8988T (cell line): ENCODE data around the gene NKTR.

Experiments used
- DNase-seq: peaks from one replicate; pipeline ENCODE4 v3.0.0; 2011

NKTR gene

DNA sequence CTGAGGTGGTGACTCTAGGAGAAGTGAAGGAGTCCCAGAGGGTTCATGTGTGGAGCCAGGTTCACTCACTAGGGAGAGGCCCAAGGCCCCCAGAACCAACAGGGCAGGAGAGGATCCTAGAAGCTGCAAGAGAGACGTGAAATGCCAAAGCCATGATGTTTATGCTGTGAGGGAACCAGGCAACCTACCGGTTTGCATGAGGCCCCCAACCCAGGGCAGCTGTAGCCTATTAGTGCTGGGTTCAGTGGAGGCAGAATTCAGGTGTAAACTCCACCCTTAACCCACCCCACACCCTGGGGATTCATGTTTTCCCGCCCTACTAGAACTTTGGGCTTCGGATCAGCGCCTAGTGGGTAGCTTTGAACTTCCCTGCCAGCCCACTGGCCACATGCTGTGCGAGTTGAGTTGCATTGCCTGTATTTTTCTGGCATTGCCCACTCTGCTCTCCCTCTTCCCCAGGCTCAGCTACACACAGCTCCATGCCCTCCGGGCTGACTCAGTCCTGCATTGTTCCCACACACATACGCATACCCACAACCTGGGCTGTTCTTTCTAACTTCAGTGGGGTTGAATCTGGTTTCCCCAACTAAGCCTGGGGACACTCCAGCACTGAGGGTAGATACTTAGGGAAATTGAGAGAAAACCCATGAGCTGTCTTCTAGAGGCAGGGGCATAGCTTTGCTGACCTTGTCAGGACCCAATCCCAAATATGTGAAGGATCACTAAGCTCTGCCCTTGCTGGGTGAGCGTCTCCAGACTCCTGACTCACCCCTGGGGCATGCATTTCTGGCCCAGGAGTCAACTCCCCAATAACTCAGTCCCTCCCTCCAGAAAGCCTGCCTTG lies 51.0 kb downstream of the NKTR start:
- DNase-seq, result peak; percentile 75

DNA sequence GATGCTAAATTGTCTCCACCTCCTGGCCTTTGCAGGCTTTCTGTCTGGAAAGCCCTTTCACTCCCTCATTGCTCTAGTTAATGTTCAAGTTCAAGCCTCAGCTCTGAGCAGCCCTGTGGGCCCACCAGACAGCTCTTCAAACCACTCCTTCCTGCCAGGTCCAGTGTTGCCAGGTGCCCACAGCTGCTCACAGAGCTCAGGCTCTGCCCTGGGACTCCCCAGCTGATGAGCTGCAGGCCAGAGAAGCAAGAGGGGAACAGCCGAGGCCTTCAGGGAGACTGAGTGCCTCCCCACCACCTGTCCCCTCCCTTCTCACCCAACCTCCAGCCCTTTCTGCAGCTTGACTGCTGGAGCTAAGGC lies 51.7 kb downstream of the NKTR start:
- no peak for DNase-seq

DNA sequence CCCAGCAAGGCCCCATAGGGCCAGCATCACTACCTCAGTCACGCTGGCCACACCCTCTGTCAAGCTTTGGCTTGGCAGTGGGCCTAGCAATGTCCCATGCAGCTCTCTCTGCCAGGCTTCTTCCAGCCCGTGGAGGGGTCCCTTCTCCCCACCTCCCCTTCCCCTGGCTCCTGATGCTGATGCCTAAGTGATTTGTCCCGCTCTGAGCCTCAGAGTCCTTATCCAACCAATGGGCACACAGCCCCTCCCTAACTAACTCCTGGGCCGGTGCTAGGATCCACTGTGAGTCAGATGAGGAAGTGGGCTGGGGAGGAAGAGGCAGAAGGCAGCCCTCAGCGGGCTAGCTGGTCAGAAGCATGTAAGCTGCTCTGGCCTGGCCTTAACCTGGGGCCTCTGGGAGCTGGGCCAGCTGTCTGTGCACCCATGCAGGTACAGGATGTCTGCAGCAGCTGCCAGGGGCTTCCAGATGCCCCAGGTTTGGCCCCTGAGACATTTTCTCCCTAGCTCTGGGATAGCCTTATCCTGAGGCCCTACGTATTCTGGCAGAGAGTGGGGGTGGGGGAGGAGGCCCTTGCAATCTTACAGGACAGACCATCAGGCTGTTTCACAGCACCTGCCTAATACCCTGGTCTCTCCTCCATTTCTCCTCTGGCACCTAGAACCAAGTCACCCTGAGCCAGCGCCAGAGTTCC lies 52.3 kb downstream of the NKTR start:
- DNase-seq, result peak; percentile 88

- no peak for DNase-seq
Measured at GRCh38 chr3:42653303-42653559, 52.7 kb downstream of the NKTR start.

- DNase-seq, result peak; percentile 70
Measured at GRCh38 chr3:42653560-42654330, 53.3 kb downstream of the NKTR start, which contains the start of gene ZBTB47. TSS of gene ZBTB47 (plus strand) at chr3:42653697. CDS start at chr3:42658356, 4,659 bp downstream.

- DNase-seq, result peak; percentile 90
Measured at GRCh38 chr3:42654331-42655201, 54.1 kb downstream of the NKTR start.

DNA sequence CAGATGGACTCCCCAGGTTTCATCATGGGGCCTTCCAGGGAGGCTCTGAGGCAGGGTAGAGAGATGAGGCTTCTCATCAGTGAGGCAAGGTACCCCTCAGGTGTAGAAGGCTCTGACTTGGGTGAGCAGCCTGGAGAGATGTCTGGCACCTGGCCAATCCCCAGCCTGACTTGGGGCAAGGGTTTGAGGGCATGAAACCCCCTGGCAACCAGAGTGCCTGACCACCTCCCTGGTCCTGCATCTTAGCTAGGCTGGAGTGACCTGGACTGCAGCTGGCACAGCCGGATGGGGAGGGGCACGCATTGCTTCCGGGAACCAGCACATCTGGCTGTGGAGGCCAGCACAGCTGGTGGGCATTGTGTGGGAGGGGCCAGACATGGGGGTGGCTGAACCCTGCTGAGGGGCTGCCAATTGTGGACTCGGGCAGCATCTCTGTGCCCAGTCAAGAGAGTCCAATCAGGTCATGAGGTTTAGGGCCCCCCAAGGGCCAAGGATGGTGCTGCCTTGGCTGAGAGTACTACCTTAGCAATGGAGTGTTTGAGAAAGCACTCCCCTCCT lies 54.9 kb downstream of the NKTR start:
- peak; percentile 63 for DNase-seq

DNA sequence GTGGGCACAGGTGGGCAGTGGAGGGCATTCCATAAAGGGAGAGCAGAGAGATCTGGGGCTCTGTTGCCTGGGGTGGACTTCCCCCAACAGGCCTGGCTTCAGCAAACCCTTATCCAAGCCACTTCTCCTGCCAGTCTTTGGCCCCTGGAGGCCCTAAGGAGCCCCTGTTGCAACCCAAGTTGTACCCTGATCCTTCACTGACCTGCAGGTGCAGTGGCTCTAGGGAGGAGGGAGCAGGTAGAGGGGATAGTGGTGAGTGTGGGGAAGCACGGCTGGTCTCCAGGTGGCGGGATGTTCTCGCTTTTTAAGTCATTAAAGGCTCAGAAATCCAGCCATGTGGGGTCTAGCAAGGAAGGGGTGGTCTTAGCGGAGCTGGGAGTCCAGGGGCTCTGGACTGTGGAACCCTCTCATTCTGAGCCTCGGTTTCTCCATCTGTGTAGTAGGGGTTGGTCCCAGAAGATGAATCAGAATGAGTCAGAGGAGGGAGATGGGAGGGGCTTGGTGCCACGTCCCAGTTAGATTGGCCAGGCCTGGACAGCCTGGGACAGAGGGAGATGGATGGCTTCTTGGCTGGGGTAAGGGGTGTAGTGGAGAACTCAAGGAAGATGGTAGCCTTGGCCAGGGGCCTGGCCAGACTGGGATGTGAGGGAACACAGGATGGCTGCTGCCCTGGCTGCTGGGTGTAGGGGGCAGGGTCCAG lies 55.6 kb downstream of the NKTR start:
- peak; percentile 58 for DNase-seq

DNA sequence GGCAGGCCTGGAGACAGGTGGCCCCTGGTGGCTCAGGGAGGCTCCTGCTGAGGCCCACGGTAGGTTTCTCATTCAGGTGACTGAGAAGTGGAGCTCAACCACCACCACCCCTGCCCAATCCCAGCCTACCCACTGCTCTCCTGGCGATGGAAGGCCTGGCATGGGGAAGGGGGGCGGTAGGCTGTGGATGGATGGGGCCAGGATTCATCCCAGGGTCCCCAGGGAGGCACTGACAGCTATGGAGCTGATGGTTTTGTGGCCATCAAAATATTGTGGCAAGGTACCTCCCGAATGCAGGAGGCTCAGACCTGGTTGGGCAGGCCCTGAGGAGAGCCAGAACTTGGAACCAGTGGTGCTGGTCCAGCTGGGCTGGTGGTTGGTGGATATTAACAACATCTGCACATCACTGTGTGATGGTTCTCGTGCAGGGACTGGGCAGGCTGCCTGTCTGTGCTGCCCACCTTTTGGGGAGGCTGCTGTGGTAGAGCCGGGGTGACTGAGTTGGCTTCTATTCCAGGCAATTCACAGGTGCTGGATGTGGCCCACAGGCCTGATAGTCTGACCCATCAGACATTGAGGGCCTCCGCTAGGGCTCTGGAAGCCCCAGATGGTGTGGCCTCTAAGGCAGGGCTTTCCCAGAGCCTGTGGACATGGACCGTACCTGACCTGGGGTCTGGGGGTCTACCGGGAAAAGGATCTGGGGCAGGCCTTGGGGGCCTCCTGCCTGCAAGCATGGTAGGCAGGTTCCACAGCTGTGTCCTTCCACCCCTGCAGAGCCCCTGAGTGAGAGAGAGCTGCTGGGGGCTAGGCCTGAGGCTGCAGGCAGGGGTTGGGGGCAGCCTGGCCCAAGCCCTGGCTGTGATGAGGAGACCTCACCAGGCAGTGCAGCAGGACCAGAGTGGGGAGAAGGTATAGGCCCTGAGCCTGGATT lies 56.5 kb downstream of the NKTR start:
- DNase-seq, result peak; percentile 55

DNA sequence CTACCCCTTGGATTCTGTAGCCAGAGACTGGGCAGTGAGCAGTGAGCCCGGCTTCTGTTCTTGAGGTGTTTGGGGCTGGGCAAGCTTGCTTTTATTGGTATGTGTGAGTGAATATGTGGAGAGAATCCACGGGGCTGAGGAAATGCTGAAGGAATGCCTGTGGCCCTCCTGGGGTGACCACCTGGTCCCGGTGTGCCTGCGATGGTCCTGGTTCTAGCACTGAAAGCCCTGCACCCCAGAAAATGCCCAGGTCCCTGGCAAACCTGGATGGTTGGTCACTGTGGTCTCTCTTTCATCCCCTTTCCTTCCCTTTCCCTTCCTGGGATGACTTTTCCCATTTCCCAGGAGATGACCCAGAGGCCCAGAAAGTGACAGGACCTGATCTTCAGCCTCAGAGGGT lies 57.2 kb downstream of the NKTR start:
- peak; percentile 37 for DNase-seq

- DNase-seq, result peak; percentile 51
Measured at GRCh38 chr3:42658091-42658770, 57.7 kb downstream of the NKTR start.

- no peak for DNase-seq
Measured at GRCh38 chr3:42658771-42659390, 58.4 kb downstream of the NKTR start.

DNA sequence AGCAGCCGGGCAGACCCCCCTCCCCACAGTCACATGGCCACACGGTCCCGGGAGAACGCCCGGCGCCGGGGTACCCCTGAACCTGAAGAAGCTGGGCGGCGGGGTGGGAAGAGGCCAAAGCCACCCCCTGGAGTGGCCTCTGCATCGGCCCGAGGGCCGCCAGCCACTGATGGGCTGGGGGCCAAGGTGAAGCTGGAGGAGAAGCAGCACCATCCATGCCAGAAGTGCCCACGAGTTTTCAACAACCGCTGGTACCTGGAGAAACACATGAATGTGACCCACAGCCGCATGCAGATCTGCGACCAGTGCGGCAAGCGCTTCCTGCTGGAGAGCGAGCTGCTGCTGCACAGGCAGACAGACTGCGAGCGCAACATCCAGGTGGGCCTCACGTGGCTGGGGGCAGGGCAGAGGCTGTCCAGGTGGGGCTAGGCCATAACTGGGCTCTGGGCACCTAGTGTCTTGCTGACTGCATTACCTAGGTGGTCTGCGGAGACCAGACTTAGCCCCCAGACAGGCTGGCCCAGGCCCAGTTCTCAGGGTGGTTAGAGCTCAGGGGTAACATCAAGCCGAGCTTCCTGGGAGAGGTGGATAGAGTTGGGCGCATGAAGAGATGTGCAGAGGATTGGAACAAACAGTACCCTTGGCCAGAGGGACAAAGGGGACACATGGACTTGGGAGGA lies 59.1 kb downstream of the NKTR start:
- DNase-seq, result peak; percentile 43

DNA sequence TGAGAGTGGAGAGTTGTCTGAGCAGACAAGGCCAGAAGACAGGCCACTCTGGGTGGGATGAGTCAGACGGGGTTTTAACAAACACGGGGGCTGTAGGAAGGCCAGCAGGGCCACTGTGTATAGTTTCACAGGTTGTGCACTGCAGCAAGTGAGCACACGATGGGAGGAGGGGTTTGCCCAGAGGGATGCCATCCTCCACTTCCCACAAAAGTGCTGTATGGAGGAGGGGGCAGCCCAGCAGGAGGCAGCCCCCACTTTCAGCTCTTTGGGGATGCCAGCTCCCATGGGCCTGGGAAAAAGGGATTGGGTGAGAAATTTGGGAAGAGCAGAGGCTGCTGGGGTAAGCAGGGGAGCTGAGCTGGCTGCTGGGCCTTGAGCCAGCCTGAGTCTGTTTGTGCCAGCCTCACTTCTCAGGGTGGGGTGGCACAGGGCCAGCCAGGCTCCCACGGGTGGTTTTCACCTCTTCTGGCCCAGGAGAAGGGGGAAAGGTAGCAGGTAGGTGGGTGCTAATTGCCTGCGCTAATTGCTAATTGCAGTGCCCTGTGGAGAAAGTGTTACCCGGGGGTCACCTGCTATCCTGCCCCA lies 59.7 kb downstream of the NKTR start:
- DNase-seq, result peak; percentile 58

DNA sequence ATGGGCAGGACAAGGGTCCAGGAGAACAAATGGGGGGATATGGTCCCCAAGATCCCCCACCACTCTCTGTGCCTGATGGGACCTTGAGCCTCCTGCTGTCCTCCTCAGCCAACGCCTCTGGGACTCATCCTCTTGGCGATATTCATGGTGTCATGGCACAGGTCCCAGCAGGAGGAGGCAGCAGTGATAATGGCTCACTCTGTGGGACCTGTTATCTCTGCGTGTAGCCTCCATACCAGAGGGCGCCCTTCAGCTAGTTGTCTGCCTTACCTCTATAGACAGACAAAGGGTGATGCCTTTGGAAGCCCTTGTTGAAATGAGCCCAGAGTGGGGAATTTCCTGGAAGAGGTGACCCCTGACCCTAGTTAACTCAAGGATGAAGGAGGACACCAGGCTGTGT lies 60.4 kb downstream of the NKTR start:
- DNase-seq, result peak; percentile 97

DNA sequence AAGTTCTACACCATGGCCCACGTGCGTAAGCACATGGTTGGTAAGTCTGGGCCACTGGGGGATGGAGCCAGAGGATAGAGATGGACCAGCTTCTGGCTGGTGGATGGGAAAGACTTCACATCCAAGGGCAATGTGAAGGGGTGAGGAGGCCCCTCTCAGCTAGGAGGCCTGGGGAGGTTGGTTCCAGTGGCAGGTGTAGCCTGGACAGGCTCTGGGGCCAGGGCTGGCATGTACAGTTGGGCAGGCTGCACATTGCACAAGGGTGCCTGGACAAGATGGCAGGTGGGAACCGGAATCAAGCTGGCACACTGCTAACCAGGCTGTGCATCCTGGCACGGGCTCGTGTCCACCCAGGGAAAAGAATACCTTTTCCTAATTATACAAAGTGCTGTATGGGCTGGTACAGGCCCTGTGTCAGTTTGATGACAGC lies 61.1 kb downstream of the NKTR start:
- DNase-seq, result peak; percentile 49

DNA sequence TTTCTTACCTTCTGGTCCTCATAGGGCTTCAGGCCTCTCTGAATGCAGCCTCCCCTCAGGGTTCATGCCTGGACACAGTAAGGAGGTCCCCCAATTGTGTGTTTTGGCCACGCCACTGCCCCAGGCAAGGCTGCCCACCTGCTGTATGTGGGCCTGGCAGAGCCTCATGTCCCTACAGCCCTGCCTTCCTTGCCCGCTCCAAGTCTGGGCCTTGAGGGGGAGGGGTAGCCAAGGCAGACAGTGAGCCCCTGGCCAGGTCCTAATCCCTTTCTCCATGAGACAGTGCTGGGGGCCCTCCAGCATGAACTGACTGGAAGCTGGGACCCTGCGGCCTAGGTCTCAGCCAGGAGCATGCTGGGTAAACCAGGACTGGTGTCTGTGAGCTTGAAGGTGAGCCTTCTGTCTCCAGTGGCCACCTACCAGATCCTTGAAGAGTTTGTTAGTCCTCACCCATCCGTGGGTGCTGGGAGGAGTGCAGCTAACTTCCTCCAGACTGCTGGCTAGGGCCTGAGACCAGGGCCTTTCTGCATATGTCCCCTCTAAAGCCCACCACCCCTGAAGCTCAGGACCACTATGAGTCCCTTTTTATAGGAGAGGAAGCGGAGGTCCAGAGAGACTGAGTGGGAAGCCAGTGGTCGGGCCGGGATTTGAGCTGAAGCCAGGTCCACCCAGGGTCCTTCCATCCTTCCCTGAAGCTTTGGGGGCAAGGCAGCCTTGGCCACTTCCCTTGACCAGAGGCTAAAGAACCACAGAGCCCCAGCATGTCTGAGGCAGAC lies 61.7 kb downstream of the NKTR start:
- peak; percentile 56 for DNase-seq
